Inferior parietal cortex (tissue), 1 donor: ENCODE results near the gene AQP3.
"Not testable (repeated sequence)": the region's sequence is repeated elsewhere in the genome, so short reads cannot be mapped to it uniquely, and the experiment has no call there.

Experiments used
- DNase-seq: peaks from one replicate; pipeline ENCODE4 v3.0.0-alpha.2; 2016; ENCODE audit errors: extremely low spot score

AQP3 gene

GRCh38 chr9:33446946-33447798 is at the start of gene AQP3:
TSS of gene AQP3 (minus strand) at chr9:33447593. CDS start at chr9:33447530, 63 bp downstream.
- DNase-seq, result peak; percentile 15

DNA sequence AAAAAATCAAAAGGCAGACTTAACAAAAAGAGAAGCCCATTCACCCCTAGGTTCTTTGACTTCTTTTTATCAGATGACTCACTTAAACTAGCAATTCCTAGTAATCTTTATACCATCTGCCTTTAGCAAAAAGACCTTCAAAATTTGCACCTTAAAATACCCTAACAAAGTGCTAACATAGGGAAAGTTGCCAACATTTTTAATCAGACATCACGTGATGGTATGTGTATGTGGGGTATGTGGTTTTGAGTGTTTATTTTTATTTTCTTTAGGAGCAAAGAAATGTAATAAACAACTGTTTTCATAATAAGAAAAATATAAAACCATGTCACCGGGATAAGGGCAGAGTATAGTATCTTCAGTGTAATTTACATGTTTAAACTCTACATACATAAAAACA is 46.4 kb upstream of the AQP3 start:
- not testable (repeated sequence) for DNase-seq

DNA sequence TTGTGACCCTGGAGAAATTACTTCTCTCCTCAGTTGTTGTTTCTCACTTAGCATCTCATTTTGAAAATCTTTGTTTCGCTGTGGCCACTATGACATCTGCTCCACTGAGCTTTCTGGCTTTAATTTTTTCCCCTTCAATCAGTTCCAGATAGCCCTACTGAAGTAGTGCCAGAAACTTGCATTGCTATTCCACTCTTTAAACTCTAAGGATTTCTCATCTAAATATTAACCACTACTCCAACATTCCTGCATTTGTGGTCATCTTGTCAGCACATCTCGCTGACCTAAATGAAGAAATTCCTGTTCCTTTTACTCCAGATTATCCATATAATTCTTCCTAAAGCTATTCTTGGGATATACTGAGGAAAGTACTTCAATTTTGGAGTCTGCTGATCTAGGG is 41.7 kb upstream of the AQP3 start:
- no peak for DNase-seq

GRCh38 chr9:33485312-33485711 is 37.9 kb upstream of the AQP3 start:
- not testable (repeated sequence) for DNase-seq

GRCh38 chr9:33480976-33481375 is 33.6 kb upstream of the AQP3 start:
- no peak for DNase-seq

DNA sequence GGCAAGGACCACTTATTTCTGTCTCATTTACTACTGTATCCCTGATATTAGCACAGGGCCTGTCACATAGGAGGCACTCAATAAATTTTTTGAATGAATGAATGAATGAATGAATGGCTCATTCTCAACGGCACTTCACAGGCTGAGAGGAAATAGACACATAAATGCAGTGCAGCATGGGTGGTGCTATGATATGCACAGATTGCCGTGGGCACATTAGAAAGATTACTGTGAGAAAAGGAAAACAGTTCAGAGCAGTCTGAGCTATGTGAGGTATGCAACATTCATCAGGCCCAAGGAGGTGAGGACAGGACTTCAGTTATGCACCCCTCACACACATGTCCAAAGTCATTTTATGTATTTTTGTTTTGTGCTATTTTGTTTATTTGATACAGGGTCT is 32.7 kb upstream of the AQP3 start:
- no peak for DNase-seq

DNA sequence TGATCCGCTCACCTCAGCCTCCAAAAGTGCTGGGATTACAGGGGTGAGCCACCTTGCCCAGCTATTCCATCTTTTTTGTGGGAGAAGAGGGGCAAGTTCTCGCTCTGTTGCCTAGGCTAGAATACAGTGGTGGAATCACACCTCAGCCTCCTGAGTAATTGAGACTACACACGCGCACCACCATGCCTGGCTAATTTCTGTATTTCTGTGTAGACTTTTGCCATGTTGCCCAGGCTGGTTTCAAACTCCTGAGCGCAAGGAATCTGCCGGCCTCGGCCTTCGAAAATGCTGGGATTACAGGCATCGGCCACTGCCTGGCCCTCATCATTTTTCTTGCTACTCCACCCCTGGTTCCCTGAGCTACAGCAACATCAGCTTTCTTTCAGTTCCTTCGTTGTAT is 29.1 kb upstream of the AQP3 start:
- no peak for DNase-seq

DNA sequence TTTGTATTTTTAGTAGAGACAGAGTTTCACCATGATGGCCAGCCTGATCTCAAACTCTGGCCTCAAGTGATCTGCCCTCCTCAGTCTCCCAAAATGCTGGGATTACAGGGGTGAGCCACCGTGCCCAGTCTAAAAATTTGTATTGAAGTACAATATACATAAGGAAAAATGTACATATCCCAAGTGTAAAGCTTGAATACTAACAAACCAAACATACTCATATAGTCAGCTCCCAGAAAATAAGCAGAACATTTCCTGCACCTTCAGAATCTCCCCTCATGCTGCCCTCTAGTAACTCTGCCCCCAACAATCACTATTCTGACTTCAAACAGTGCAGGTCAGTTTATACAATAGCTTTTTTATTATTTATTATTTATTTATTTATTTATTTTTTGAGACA is 28.0 kb upstream of the AQP3 start:
- DNase-seq, result no peak

DNA sequence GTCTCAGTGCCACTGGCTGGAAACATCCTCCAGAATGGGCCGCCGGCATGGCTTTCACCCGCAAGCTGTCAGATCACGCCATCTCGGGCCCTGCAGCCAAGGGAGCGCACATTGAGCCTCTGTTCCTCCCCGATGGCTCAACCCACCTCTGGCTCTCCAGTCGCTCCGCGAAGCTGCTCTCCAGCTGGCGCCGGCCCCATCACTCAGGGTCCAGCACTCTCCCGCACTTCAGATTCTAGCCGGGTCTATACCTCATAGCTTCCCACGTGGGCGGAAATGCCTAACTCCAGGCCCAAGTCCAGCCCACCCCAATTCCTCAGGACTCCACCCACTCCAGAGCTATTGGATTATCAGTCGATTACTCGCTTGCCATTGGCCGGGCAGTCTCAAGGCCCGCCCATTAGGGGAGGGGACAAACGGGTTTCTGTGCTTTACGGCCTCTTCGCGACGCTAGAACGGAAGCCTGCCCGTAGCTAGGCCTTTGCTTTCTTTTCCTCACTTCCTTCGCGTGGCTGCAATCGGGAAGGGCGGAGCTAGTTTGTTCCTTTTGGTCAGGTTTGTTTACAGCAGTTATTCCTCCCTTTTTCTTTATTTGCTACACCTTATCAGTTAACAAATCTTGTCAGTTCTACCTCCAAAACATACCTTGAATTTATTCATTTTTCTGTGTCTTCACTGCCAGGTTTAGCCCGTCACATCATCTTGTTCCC is 26.4 kb upstream of the AQP3 start, which contains the start of gene NOL6:
Gene NOL6, minus strand, starts transcription at position 282 of the 710 bp plus-strand sequence. Its CDS starts 82 bp downstream, at position 200.
- DNase-seq, result peak; percentile 100

DNA sequence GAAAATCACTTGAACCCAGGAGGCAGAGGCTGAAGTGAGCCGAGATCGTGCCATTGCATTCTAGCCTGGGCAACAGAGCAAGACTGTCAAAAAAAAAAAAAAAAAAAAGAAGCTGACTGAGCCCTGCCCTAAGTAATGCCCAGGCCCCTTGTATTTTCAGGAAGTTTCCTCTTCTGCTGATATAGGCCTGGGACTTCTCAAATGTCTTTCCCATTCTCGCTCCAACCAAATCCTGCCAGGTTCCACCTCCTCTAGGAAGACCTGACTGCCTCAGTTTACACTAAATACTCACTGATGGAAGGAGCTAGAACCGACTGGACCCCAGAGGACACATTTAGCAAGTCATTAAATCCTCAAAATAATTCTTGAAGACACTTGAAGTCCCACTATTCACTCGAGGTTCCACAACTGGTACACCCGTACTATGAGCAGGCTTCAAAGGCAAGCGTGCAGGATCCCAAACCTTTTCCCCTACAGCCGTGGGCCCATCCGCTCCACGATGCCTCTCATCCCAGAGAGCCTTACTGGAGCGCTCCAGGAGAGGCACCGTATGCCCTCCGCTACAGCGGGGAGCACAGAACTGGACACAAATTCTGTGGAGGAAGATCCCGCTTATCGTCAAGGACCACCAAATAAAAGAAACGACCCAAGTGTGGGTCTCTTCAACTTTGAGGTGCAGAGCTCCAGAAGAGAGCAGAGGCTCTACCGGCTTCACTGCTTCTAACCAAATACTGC is 25.7 kb upstream of the AQP3 start:
- no peak for DNase-seq

DNA sequence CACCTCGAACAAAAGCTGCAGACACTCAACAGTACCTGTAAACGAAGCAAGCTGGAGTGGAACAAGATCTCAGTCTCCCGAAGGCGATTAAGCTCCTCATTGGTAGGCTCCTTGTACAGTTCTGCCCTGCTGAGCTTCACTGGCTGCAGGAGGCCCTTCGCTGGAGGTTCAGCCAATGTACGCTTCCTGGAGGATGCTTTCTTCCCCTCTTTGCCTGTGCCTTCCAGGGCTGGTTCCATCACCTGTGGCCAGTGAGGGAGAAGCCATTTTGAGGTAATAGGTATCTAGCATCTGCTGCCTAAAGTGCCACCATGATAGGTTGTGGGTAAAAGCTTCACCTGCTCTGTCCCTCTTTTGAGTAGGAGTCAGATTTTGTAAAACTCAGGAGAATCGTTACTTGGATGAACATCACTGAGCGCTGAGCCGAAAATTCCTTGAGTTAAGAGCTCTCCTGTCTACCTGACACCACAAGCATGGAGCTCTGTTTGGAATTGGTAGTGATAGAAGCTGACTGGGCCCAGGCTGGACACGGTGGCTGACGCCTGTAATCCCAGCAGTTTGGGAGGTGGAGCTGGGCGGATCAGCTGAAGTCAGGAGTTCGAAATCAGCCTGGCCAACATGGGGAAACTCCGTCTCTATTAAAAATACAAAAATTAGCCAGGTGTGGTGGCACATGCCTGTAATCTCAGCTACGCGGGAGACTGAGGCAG is 24.9 kb upstream of the AQP3 start:
- no peak for DNase-seq

- DNase-seq, result no peak
These were observed 24.0 kb upstream of the AQP3 start for GRCh38 chr9:33471361-33471760.

GRCh38 chr9:33469891-33470290 is 22.5 kb upstream of the AQP3 start:
- DNase-seq, result no peak

- DNase-seq, result no peak
These were observed 21.6 kb upstream of the AQP3 start for GRCh38 chr9:33468797-33469621.

DNA sequence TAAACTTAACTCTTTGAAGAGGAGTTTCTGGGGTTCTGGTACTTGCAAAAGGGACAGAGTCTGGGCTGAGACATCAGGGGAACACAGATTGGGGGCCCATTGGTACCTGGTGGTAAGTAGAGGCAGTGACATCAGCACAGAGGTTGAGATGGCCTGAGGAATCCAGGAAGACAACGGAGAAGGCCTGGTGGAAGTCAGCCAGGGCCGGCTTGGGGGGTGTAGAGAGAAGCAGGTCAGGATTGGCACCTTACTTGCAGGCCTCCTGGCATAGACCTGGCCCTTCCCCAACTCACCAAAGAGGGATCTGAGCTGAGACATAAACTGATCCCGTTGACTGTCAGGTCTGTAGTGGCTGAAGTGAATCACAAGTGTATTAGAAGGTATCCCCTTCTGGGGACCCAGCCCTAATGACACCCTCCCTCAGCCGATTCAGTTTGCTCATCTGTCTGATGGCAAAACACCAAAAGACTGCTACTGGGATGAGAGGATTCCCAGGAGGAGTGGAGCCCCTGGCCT is 20.9 kb upstream of the AQP3 start:
- DNase-seq, result no peak

GRCh38 chr9:33467526-33467925 is 20.1 kb upstream of the AQP3 start:
- DNase-seq, result no peak

DNA sequence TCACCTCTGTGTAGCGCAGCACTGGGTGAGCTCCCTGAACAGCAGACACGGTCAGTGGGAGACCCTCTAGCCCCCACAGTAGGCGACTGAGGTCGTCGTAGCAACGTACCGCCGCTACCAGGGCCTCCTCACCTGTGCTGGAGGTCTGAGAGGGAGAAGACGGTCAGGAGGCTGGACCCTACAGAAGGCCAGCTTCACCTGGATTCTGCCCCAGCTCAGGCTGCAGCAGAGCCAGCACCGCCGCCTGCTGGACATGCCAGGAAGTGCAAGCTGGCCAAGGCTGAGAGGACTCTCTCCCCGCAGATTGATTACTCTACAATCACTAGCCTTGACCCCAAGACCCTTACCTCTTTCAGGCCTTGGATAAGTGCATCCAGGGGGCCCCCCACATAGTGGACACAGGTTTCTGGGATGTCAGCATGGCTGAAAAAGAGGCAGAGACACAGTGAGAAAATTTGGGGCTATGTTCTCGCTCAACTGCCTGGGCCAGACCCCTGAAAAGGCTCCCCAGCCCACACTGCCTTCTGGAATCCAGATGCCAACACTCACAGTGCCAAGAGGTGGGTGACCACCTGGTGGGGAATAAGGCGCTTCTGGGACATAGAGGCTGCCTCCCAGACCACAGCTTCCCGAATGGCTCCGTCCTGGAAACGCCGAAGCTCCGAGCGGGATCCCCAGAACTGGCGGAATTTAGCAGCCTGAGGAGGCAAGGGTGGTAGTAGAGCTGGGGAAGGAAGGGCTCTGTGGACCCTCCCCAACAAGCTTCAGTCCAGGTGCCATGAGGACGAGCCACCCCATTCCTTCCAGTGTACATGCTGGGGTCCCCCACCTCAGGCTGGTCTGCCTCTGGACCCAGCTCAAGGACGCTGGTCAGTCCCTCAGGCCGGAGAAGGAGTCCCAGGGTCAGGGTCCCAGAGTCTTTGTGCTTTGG is 19.4 kb upstream of the AQP3 start:
- peak; percentile 38 for DNase-seq

- no peak for DNase-seq
These were observed 18.5 kb upstream of the AQP3 start for GRCh38 chr9:33465596-33466564.
